ENCODE results near the gene CNIH1. TPM values are rescaled to one million over a fixed set of nuclear protein-coding genes. Genes with fewer than 3 reads are reported as not detected.

The CNIH1 gene
- total RNA-seq, 6 donors from 2014 or later = 37.7 to 105 (median 57.9) TPM

GRCh38 chr14:54488646-54489317 lies 47.6 kb upstream of the CNIH1 start, which contains the start of gene GMFB:
GMFB (minus strand) TSS chr14:54488980; CDS start chr14:54488927, 53 bp downstream.
- peak in 5 of 6 experiments; percentile 13 to 26 (median 18) for TF ChIP-seq CTCF (IDR thresholded peaks at IDR 0.05)
- TF ChIP-seq EP300 (IDR thresholded peaks at IDR 0.05) = peak in 1 of 4 donors; percentile 35
- TF ChIP-seq POLR2AphosphoS5 (IDR thresholded peaks at IDR 0.05) = peak; percentile 91 to 97
- peak; percentile 61 to 90 (median 69) for TF ChIP-seq POLR2A (IDR thresholded peaks at IDR 0.05)
- Histone ChIP-seq H3K27ac (peak within 1 kb of the TSS; percentile 92 to 99 (median 96)), H3K4me3 (peak within 1 kb of the TSS; percentile 61 to 89 (median 82)), H3K27me3 (no peaks in the 10 kb centered on the region), H3K36me3 (no peaks in the 10 kb centered on the region), H3K9me3 (no peaks in the 10 kb centered on the region), H3K4me1 (peaks cover 14 to 34% (median 30%) of the 10 kb centered on the region in 4 donors)
- ATAC-seq (ENCODE audit: low FRiP score in 2 of 2) (peak; percentile 97 to 99), DNase-seq (peak; percentile 92 to 97)
- WGBS, 2 donors = 0 to 1% methylated on average over 24 to 25 of the region's 51 CpGs

- DNase-seq (no peak), ATAC-seq (ENCODE audit: low FRiP score in 2 of 2) (no peak)
- 1 to 2% methylated on average over 8 to 9 of the region's 9 CpGs for WGBS, 2 donors
- Histone ChIP-seq H3K27ac (peak overlapping the region; percentile 92 to 99 (median 96)), H3K4me1 (peaks cover 14 to 34% (median 30%) of the 10 kb centered on the region in 4 donors), H3K36me3 (peaks cover 0 to 2% (median under 1%) of the 10 kb centered on the region in 4 donors), H3K9me3 (no peaks in the 10 kb centered on the region), H3K27me3 (no peaks in the 10 kb centered on the region), H3K4me3 (peak overlapping the region; percentile 61 to 89 (median 82))
- TF ChIP-seq EP300 (IDR thresholded peaks at IDR 0.05) (no peak), POLR2A (IDR thresholded peaks at IDR 0.05) (no peak), POLR2AphosphoS5 (IDR thresholded peaks at IDR 0.05) (no peak), CTCF (IDR thresholded peaks at IDR 0.05) (peak in 2 of 6 experiments; percentile 15 to 45)
Observed at GRCh38 chr14:54488318-54488645, 47.1 kb upstream of the CNIH1 start.

- DNase-seq = no peak
- Histone ChIP-seq H3K4me1 (peaks cover 14 to 34% (median 30%) of the 10 kb centered on the region in 4 donors), H3K9me3 (no peaks in the 10 kb centered on the region), H3K27me3 (no peaks in the 10 kb centered on the region), H3K36me3 (peaks cover 0 to 7% (median 2%) of the 10 kb centered on the region in 4 donors), H3K4me3 (peak overlapping the region; percentile 9 to 84 (median 70)), H3K27ac (peak overlapping the region; percentile 92 to 99 (median 96))
- peak; percentile 60 to 66 for ATAC-seq (ENCODE audit: low FRiP score in 2 of 2)
- TF ChIP-seq POLR2A (IDR thresholded peaks at IDR 0.05) (peak in 1 of 4 donors; percentile 34), EP300 (IDR thresholded peaks at IDR 0.05) (no peak)
- 54 to 59% methylated on average over 4 of the region's 4 CpGs for WGBS, 2 donors
Observed at GRCh38 chr14:54487771-54488170, 46.6 kb upstream of the CNIH1 start.

GRCh38 chr14:54486685-54487084 lies 45.5 kb upstream of the CNIH1 start:
- no peak for ATAC-seq (ENCODE audit: low FRiP score in 2 of 2)
- Histone ChIP-seq H3K4me1 (peaks cover 14 to 36% (median 30%) of the 10 kb centered on the region in 4 donors), H3K27me3 (no peaks in the 10 kb centered on the region), H3K9me3 (no peaks in the 10 kb centered on the region), H3K36me3 (peaks cover 0 to 18% (median 2%) of the 10 kb centered on the region in 4 donors), H3K4me3 (no peak overlapping the region), H3K27ac (no peak overlapping the region)
- 78 to 83% methylated on average over 1 of the region's 1 CpG for WGBS, 2 donors
- TF ChIP-seq CTCF (IDR thresholded peaks at IDR 0.05) (no peak), EP300 (IDR thresholded peaks at IDR 0.05) (no peak), POLR2AphosphoS5 (IDR thresholded peaks at IDR 0.05) (no peak), POLR2A (IDR thresholded peaks at IDR 0.05) (no peak)
- no peak for DNase-seq

GRCh38 chr14:54483846-54484245 lies 42.7 kb upstream of the CNIH1 start:
- Histone ChIP-seq H3K4me1 (peaks cover 8 to 33% (median 21%) of the 10 kb centered on the region in 4 donors), H3K9me3 (no peaks in the 10 kb centered on the region), H3K27me3 (no peaks in the 10 kb centered on the region), H3K27ac (no peak overlapping the region), H3K4me3 (no peak overlapping the region), H3K36me3 (peaks cover 0 to 30% (median 2%) of the 10 kb centered on the region in 4 donors)
- ATAC-seq (ENCODE audit: low FRiP score in 2 of 2) (no peak), DNase-seq (no peak)
- TF ChIP-seq POLR2AphosphoS5 (IDR thresholded peaks at IDR 0.05) (no peak), POLR2A (IDR thresholded peaks at IDR 0.05) (no peak), CTCF (IDR thresholded peaks at IDR 0.05) (no peak)

Measured in upper lobe of left lung (tissue), 6 donors.